Loucy (cell line): ENCODE measurements around the gene NKAP.

Source experiments
- CTCF ChIP-seq: fragments of 200-600 bp; sonication (generic); conservative IDR thresholded peaks from 2 replicates; pipeline ENCODE4 v1.5.1; 2014; ENCODE audit warnings: mild to moderate bottlenecking, antibody characterized with exemption, low read length
- EZH2phosphoT487 ChIP-seq: fragments of 200-600 bp; IDR thresholded peaks from 2 replicates; pipeline ENCODE4 v1.6.1; 2018; ENCODE audit warnings: antibody characterized with exemption, mild to moderate bottlenecking, moderate library complexity, borderline replicate concordance

DNA sequence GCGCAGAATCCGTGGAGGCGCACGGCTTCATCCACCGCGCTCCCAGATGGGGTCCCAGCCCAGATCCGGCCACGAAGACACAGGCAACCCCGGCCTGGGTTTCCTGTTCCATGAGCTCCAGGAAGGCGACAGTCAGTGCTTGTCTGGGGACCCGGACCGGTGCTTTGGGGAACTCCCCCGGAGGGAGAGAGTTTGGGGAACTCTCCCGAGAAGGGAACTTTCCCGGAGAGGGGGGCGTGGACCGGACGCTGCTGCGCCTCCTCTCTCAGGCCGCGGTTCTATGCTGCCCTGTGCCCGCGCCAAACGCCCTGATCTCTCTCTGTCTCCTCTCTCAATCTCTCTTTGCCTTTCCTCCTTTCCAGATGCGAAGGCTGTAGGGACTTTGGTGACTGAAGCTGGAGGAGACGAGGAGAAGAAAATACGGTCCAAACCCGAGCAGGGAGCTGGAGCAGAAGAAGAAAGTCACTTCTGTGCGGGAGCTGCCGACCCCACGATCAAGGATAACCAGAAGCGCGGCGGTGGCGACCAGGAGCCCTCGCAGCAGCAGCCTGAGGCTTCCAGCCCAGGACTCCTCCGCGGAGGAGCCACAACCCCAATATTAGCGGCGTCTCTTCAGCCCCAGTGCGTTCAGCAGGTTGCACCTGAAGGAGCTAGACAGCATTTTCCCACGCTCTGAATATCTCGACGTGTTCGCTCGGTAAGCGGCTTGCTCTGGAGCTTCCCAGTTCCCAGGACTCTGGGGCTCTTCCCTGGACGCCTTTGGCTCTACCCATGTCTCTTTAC is 47.6 kb upstream of the NKAP start:
- TF ChIP-seq CTCF (no peak), EZH2phosphoT487 (no peak)
